Ecto neural progenitor cell (in vitro differentiated cells): ENCODE results near the gene DHX34.
"Not testable (repeated sequence)": the region's sequence is repeated elsewhere in the genome, so short reads cannot be mapped to it uniquely, and the experiment has no call there.

Source experiments
- DNase-seq: peaks from one replicate; pipeline ENCODE4 v3.0.0-alpha.2; 2018; ENCODE audit warnings: low spot score

Gene DHX34, protein sequence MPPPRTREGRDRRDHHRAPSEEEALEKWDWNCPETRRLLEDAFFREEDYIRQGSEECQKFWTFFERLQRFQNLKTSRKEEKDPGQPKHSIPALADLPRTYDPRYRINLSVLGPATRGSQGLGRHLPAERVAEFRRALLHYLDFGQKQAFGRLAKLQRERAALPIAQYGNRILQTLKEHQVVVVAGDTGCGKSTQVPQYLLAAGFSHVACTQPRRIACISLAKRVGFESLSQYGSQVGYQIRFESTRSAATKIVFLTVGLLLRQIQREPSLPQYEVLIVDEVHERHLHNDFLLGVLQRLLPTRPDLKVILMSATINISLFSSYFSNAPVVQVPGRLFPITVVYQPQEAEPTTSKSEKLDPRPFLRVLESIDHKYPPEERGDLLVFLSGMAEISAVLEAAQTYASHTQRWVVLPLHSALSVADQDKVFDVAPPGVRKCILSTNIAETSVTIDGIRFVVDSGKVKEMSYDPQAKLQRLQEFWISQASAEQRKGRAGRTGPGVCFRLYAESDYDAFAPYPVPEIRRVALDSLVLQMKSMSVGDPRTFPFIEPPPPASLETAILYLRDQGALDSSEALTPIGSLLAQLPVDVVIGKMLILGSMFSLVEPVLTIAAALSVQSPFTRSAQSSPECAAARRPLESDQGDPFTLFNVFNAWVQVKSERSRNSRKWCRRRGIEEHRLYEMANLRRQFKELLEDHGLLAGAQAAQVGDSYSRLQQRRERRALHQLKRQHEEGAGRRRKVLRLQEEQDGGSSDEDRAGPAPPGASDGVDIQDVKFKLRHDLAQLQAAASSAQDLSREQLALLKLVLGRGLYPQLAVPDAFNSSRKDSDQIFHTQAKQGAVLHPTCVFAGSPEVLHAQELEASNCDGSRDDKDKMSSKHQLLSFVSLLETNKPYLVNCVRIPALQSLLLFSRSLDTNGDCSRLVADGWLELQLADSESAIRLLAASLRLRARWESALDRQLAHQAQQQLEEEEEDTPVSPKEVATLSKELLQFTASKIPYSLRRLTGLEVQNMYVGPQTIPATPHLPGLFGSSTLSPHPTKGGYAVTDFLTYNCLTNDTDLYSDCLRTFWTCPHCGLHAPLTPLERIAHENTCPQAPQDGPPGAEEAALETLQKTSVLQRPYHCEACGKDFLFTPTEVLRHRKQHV

DNA sequence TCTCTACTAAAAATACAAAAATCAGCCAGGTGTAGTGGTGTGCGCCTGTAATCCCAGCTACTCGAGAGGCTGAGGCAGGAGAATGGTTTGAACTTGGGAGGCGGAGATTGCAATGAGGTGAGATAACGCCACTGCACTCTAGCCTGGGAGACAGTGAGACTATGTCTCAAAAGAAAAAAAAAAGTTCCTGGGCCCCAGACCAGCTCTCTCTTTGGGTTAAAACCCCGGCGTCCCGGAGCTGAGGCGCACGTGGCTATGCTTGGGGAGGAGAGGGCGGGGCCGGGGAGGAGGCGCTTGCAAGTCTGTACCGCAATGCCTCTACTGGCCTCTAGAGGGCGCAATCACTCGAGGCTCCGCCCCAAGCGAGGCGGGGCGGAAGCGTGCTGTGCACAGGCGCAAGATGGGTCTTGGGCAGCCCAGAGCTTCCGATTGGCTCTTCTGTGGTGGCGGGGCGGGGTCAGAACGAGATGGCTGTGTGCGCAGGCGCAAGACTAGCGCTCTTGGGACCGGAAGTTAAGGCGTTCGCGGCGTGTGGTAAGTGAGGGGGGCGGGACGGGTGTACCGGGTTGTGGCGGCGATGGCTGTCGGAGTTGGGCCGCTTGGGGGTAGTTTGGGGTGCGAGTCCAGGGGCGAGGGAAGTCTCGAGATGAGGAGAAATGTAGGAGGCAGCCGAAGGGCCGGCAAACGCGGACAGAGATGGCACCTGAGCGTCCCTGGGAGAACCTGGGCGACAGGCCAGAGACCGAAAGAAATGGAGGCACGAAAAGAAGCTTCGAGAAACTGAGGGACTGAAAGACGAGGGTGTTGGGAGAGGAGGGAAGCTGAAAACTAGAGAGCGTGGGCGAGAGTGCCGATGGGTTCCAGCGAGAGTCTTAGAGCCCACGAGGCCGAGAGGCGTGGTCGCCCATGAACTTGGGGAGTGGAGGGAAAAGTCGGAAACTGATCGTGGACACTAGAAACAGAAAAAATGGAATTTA lies at the start of gene DHX34:
Gene DHX34, plus strand, starts transcription at position 497 of the 977 bp plus-strand sequence. CDS start 3,716 bp downstream, outside the sequence.
- peak; percentile 99 for DNase-seq

DNA sequence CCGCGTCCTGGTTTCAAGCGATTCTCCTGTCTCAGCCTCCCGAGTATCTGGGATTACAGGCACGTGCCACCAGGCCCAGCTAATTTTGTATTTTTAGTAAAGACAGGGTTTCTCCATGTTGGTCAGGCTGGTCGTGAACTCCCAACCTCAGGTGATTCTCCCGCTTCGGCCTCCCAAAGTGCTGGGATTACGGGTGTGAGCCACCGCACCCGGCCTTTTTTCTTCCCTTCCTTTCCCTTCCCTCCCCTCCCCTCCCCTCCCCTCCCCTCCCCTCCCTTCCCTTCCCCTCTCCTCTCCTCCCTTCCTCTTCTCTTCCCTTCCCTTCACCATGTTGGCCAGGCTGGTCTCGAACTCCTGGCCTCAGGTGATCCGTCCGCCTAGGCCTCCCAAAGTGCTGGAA lies 48.2 kb upstream of the DHX34 start:
- not testable (repeated sequence) for DNase-seq

DNA sequence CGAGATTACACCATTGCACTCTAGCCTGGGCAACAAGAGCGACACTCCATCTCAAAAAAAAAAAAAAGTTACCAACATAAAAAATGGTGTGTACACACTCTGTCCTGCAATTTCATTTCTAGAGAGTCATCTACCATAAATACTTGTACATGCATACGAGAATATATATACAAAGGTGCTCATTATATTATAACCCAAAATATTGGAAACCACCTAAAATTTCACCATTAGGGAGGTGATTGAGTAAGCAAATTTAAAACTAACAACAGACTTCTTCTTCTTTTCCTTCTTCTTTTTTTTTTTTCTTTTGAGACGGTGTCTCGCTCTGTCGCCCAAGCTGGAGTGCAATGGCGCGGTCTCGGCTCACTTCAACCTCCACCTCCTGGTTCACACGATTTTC lies 46.9 kb upstream of the DHX34 start:
- no peak for DNase-seq

GRCh38 chr19:47303966-47304365 lies 45.1 kb upstream of the DHX34 start:
- no peak for DNase-seq

- peak; percentile 78 for DNase-seq
Observed at GRCh38 chr19:47305309-47305751, 43.8 kb upstream of the DHX34 start.

GRCh38 chr19:47306303-47306702 lies 42.8 kb upstream of the DHX34 start:
- DNase-seq = no peak

DNA sequence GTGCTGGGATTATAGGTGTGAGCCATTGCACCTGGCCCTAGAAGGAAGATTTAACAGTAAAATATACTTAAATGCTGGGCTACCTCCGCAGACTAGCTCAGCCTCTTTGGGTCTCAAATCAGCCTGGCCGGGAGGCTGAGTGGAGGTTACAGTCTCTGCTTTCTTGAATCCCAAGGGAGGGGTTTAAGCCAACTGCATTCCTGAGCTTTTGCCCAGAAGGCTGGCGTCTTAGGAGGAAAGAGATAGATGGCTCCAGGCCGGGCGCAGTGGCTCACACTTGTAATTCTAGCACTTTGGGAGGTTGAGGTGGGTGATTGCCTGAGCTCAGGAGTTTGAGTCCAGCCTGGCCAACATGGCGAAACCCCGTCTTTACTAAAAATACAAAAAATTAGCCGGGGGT lies 40.1 kb upstream of the DHX34 start:
- no peak for DNase-seq

DNA sequence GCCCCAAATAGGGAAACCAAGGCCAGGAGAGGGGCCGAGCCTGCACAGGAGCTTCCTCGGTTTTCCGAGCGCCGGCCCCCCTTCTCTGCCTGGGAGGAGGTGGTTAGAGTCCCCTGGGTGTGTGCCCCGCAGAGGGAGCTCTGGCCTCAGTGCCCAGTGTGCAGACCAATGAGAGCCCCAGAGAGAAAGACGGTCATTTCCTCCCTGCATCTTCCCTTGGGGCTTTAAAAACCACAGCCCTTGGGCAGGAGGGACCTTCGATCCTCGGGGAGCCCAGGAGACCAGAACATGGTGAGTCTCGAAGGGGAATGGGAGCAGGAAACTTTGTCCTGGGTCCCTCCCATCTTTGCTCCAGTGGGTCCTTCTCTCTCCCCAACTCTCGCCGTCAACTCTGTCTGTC lies 39.5 kb upstream of the DHX34 start, which contains the start of gene C5AR1:
Gene C5AR1, plus strand, starts transcription at position 254 of the 400 bp plus-strand sequence. Its CDS starts 35 bp downstream, at position 289.
- DNase-seq = no peak

- no peak for DNase-seq
Observed at GRCh38 chr19:47310323-47310722, 38.8 kb upstream of the DHX34 start.

- DNase-seq = no peak
Observed at GRCh38 chr19:47310819-47311218, 38.3 kb upstream of the DHX34 start.

- DNase-seq = no peak
Observed at GRCh38 chr19:47312366-47313006, 36.6 kb upstream of the DHX34 start.

- DNase-seq = no peak
Observed at GRCh38 chr19:47313754-47314295, 35.3 kb upstream of the DHX34 start.

DNA sequence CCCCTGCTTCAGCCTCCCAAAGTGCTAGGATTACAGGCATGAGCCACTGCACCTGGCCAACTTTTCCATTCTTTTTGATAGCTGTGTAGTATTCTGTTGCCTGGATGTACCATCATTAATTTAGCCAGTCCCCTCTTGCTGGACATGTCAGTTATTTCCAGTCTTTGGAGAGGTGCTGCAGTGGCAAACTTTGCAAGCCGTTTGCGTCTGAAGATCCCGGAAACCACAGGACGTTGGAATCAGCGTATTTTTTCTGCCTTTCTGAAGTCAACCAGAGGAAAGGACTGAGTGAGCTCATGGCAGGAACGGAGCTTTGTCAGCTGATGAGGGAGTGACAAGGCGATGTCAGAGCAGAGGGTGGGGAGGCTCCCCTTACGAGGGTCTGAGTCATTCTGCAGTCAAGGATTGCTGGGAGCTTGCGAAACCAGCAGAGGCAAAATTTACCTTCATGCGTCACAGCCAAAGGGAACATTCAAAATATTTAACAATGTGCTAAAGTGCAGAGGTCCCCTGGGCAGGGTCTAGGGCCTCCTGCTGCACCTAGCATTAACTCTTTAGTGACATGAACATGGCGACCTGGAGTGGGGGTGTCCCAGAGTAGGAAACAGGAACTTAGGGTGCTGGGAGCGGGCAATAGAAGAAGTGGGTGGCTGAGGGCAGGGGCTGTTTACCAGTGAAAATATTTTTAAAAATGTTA lies 33.8 kb upstream of the DHX34 start:
- DNase-seq = no peak

DNA sequence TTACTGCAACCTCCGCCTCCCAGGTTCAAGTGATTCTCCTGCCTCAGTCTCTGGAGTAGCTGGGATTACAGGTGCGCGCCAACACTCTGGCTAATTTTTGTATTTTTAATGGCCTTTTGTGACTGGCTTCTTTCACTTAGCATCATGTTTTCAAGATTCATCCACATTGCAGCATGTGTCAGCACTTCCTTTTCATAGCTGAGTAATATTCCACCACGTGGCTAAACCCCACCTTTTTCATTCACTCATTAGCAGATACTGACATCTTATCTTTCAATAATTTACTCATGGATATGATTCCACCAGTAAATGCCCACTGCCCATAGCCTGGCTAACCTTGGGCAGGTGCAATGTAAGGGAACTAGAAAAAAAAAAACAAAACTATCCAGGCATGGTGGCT lies 32.6 kb upstream of the DHX34 start:
- DNase-seq = no peak

DNA sequence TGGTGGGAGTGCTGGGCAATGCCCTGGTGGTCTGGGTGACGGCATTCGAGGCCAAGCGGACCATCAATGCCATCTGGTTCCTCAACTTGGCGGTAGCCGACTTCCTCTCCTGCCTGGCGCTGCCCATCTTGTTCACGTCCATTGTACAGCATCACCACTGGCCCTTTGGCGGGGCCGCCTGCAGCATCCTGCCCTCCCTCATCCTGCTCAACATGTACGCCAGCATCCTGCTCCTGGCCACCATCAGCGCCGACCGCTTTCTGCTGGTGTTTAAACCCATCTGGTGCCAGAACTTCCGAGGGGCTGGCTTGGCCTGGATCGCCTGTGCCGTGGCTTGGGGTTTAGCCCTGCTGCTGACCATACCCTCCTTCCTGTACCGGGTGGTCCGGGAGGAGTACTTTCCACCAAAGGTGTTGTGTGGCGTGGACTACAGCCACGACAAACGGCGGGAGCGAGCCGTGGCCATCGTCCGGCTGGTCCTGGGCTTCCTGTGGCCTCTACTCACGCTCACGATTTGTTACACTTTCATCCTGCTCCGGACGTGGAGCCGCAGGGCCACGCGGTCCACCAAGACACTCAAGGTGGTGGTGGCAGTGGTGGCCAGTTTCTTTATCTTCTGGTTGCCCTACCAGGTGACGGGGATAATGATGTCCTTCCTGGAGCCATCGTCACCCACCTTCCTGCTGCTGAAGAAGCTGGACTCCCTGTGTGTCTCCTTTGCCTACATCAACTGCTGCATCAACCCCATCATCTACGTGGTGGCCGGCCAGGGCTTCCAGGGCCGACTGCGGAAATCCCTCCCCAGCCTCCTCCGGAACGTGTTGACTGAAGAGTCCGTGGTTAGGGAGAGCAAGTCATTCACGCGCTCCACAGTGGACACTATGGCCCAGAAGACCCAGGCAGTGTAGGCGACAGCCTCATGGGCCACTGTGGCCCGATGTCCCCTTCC lies 28.9 kb upstream of the DHX34 start:
- no peak for DNase-seq

GRCh38 chr19:47321630-47322029 lies 27.5 kb upstream of the DHX34 start:
- no peak for DNase-seq

DNA sequence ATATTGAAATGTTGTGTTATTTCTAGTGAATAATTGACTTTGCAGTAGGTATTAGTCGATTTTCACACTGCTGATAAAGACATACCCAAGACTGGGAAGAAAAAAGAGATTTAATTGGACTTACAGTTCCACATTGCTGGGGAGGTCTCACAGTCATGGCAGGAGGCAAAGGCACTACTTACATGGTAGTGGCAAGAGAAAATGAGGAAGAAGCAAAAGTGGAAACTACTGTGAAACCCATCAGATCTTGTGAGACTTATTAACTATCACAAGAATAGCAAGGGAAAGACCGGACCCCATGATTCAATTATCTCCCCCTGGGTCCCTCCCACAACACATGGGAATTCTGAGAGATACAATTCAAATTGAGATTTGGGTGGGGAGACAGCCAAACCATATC lies 27.1 kb upstream of the DHX34 start:
- no peak for DNase-seq

GRCh38 chr19:47323409-47323808 lies 25.7 kb upstream of the DHX34 start:
- no peak for DNase-seq

- DNase-seq = no peak
Observed at GRCh38 chr19:47323872-47324271, 25.2 kb upstream of the DHX34 start.
